Left ventricle myocardium inferior (tissue), 1 donor: ENCODE results near the gene PRKG2. TPM values are rescaled to one million over a fixed set of nuclear protein-coding genes. Genes with fewer than 3 reads are reported as not detected.
"Not testable (repeated sequence)": the region's sequence is repeated elsewhere in the genome, so short reads cannot be mapped to it uniquely, and the experiment has no call there.

Source experiments
- DNase-seq: peaks from one replicate; pipeline ENCODE4 v3.0.0-alpha.2; 2020
- H3K27ac ChIP-seq: fragments of 200-600 bp; replicated peaks from 2 replicates; pipeline ENCODE4 v1.8.0; 2021
- H3K27me3 ChIP-seq: fragments of 200-600 bp; 2 replicates; pipeline ENCODE4 v1.8.0; 2021; ENCODE audit warnings: low read depth
- H3K36me3 ChIP-seq: fragments of 200-600 bp; 2 replicates; pipeline ENCODE4 v1.8.0; 2021
- H3K4me1 ChIP-seq: fragments of 200-600 bp; 2 replicates; pipeline ENCODE4 v1.8.0; 2021
- H3K4me3 ChIP-seq: fragments of 200-600 bp; 2 replicates; pipeline ENCODE4 v1.8.0; 2021; ENCODE audit warnings: mild to moderate bottlenecking, moderate library complexity
- H3K9me3 ChIP-seq: fragments of 200-600 bp; replicated peaks from 2 replicates; pipeline ENCODE4 v1.8.0; 2021
- intact Hi-C: fragments of 100-400 bp; cut with micrococcal nuclease; formaldehyde crosslinking; loops from one replicate; pipeline ENCODE4 v1.11.0; 2022
- total RNA-seq: library from RNA; stranded (reverse); fragmentation: NEBNext Ultra II Directional; extraction: Animal tissue kit (Norgen Biotek cat#: 25700); gene quantifications from one replicate; pipeline ENCODE4 v1.2.1, GENCODE V29; 2021
- TF ChIP-seq, protein P1 (sequence below): fragments of 200-600 bp; IDR thresholded peaks from 2 replicates; pipeline ENCODE4 v1.8.0; 2021; ENCODE audit warnings: antibody characterized with exemption, mild to moderate bottlenecking, borderline replicate concordance
- donor health status: DM: no; HTN: yes; CAD: no; lungs with severe emphysema.

Gene PRKG2
- total RNA-seq, 1 donor from 2014 or later: 0.74 TPM

DNA sequence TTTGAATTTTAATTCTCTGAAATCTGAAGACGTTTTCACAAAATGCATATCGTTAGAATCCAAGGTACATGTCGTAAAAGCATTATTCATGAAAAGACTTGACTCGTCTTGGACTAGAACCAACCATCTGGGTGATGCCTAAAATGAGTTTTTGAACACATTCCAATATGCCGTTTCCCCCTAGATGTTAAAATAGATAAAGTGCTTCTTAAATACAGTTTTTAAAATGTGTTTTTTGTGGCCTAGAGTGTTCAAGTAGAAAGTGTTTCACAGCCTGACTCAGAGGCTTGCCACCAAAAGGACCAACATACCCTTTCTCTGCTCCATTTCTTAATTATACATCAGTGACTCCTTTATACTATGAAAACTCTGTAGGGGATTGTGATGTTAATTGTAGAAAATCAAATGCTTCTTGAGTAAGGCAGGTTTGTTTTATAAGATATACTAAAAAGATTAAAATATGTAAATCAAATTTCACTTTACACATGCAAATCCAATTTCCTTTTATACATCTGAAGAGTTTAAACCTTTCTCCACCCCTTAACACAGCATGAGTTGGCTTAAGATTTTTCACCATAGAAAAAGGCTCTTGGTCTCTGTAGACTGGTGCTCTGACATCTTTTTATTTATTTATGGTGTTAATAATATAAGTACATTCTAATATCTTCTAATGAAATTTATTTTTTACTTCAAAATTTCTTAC is 48.4 kb downstream of the PRKG2 start:
- Histone ChIP-seq H3K9me3 (no peaks in the 10 kb centered on the region), H3K4me1 (no peaks in the 10 kb centered on the region), H3K27ac (no peak overlapping the region), H3K27me3 (no peaks in the 10 kb centered on the region), H3K4me3 (no peak overlapping the region), H3K36me3 (no peaks in the 10 kb centered on the region)
- intact Hi-C loops: no loop called here
- no peak for DNase-seq
- TF ChIP-seq, protein P1, sequence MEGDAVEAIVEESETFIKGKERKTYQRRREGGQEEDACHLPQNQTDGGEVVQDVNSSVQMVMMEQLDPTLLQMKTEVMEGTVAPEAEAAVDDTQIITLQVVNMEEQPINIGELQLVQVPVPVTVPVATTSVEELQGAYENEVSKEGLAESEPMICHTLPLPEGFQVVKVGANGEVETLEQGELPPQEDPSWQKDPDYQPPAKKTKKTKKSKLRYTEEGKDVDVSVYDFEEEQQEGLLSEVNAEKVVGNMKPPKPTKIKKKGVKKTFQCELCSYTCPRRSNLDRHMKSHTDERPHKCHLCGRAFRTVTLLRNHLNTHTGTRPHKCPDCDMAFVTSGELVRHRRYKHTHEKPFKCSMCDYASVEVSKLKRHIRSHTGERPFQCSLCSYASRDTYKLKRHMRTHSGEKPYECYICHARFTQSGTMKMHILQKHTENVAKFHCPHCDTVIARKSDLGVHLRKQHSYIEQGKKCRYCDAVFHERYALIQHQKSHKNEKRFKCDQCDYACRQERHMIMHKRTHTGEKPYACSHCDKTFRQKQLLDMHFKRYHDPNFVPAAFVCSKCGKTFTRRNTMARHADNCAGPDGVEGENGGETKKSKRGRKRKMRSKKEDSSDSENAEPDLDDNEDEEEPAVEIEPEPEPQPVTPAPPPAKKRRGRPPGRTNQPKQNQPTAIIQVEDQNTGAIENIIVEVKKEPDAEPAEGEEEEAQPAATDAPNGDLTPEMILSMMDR: no peak

DNA sequence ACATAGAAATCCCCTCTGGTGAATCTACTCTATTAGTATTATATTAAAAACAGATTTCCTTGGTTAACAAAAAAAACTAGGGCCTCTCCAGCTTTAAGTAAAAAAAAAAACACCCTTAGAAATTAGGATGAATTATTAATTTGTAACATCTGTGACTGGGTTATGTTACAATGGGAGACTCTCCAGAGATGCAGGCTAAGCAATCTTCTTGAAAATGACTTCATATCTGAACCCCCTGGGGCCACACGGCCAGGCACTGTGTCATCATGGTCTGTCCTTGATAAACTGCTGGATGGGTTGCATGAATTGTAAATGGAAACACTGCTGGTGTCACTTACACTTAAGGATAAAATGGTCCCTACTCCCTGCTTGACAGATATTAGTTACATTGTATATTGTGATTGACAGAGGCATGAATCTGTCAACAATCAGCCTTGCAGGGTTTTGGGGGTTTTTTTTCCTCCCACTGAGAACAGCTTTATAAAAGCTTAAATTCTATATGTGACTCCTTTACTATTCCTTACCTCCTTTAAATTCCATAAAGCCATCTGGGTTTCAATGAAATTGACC is 49.1 kb downstream of the PRKG2 start:
- H3K4me3 ChIP-seq: no peak overlapping the region
- TF ChIP-seq, protein P1: no peak
- H3K27ac ChIP-seq: no peak overlapping the region
- no peaks in the 10 kb centered on the region for H3K9me3 ChIP-seq
- no peaks in the 10 kb centered on the region for H3K36me3 ChIP-seq
- intact Hi-C loops: no loop called here
- H3K27me3 ChIP-seq: no peaks in the 10 kb centered on the region
- DNase-seq: no peak
- H3K4me1 ChIP-seq: no peaks in the 10 kb centered on the region

DNA sequence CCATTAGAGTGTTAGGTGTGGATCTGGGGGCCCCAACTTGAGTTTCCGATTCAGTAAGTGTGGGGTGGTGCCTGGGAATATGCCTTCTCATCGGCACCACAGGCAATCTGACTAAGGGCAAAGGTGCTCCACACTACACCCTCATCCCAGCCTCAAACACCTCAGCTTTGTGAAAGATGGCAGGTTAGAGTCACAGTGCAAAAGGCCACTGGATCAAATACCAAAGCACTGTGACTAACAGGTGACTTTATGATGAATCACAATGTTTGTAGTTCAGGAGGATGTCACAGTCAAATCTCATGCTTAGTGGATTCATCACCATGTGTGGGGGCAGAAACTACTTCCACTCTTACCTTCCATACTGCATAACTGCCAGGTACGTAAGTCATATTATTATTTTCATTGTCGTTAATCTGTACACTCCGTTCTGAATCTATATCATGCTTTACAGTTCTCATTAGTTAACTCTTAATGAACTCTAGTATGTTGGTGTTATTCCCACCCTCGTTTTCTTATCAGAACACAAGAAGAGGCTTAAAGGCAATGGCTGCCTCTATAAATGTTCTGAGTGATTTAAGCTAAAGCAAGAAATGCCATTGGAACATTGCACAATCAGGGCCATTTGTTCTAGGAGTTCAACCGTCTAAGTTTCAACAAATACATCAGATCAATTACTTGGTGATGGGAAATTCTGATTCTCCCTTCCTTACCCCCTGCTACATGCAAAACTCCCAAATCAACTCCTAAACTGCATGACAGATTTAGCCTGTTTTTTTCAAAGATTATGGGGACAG is 50.2 kb downstream of the PRKG2 start:
- Histone ChIP-seq H3K36me3 (no peaks in the 10 kb centered on the region), H3K9me3 (no peaks in the 10 kb centered on the region), H3K4me3 (no peak overlapping the region), H3K27ac (no peak overlapping the region), H3K27me3 (no peaks in the 10 kb centered on the region), H3K4me1 (no peaks in the 10 kb centered on the region)
- no peak for DNase-seq
- intact Hi-C loops: no loop called here
- TF ChIP-seq, protein P1: no peak

DNA sequence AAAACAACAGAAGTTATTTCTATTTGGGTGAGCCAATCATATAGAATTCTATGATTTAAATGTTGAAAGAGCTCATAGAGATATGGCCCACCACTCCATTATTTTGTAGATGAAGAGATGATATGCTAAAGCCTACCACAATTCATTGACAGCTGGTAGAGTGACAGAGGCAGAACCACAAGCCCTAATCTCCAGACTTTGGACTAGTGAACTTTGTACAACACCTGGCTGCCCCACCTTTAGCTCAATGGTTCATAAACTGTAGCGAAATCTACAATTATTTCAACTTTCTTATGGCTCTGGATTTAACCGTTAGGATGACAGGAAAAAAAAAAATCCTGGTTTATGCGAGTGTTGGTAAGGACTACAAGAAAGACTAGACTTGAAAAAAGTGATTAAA is 50.9 kb downstream of the PRKG2 start:
- no peaks in the 10 kb centered on the region for H3K36me3 ChIP-seq
- H3K9me3 ChIP-seq: no peaks in the 10 kb centered on the region
- H3K4me3 ChIP-seq: no peak overlapping the region
- TF ChIP-seq, protein P1: no peak
- H3K27me3 ChIP-seq: no peaks in the 10 kb centered on the region
- H3K4me1 ChIP-seq: no peaks in the 10 kb centered on the region
- H3K27ac ChIP-seq: no peak overlapping the region
- intact Hi-C loops: no loop called here
- DNase-seq: no peak

DNA sequence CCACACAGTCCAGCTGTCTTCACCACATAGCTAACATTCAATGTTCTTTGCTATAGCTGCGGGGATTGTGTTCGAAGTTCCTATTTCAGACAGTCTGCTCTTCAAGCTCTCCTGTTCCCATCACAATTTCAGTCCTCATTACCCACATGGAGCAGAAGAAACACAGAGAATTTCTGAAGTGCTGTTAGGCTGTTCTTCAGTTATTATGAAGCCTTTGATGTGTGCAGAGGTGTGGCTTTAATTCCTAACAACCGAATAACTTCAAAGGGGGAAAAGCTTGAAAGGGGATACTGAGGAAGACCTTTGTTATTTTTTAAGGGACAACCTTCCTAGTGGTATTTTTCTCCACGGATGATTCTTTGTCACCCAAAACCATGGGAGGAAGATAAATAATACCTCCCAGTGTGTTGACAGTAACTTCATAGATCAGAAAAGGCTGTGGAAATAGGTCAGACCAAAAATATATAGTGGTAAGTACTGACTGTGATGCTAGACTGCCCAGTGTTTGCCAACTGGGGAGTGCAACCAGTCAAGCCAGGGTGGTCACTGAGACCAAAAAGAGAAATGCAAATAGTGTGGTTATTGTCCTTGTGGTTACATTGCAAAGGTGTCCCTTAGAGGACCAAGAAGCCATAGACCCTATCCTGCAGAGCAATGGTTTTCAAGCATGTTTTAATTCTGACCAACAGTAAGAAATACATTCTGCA is 52.1 kb downstream of the PRKG2 start:
- Histone ChIP-seq H3K27me3 (no peaks in the 10 kb centered on the region), H3K4me1 (no peaks in the 10 kb centered on the region), H3K9me3 (no peaks in the 10 kb centered on the region), H3K27ac (no peak overlapping the region), H3K4me3 (no peak overlapping the region), H3K36me3 (no peaks in the 10 kb centered on the region)
- DNase-seq: no peak
- TF ChIP-seq, protein P1: no peak
- intact Hi-C loops: no loop called here

DNA sequence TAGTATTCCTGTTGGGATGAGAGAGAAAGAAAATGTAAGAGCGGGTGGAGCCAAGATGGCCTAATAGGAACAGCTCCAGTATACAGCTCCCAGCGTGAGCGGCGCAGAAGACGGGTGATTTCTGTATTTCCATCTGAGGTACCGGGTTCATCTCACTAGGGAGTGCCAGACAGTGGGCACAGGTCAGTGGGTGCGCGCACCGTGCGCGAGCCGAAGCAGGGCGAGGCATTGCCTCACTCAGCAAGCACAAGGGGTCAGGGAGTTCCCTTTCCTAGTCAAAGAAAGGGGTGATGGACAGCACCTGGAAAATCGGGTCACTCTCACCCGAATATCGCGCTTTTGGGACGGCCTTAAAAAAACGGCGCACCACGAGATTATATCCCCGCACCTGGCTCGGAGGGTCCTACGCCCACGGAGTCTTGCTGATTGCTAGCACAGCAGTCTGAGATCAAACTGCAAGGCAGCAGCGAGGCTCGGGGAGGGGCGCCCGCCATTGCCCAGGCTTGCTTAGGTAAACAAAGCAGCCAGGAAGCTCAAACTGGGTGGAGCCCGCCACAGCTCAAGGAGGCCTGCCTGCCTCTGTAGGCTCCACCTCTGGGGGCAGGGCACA is 61.2 kb downstream of the PRKG2 start:
- H3K4me1 ChIP-seq, DNase-seq, H3K9me3 ChIP-seq, intact Hi-C loops, H3K27me3 ChIP-seq, H3K36me3 ChIP-seq, H3K27ac ChIP-seq: not testable (repeated sequence)
- H3K4me3 ChIP-seq: peak overlapping the region; percentile 53
